HepG2 (cell line): Measurements from ENCODE around the gene ATP5MG. TPM values are rescaled to one million over a fixed set of nuclear protein-coding genes. Genes with fewer than 3 reads are reported as not detected.

Source experiments
- BCLAF1 ChIP-seq: fragments of 450-650 bp; IDR thresholded peaks from 2 replicates; pipeline ENCODE4 v1.6.1; 2017; ENCODE audit warnings: mild to moderate bottlenecking
- HHEX ChIP-seq: IDR thresholded peaks from 2 replicates; pipeline ENCODE4 v1.6.1; 2016; ENCODE audit warnings: control low read depth
- KLF6 ChIP-seq: IDR thresholded peaks from 2 replicates; pipeline ENCODE4 v1.8.0; 2016; ENCODE audit warnings: missing biosample characterization, missing genetic modification reagents
- MBNL3 ChIP-seq: fragments of 250-450 bp; sonication (Bioruptor Pico); conservative IDR thresholded peaks from 2 replicates; pipeline ENCODE4 v1.8.0; 2022; ENCODE audit warnings: mild to moderate bottlenecking, inconsistent platforms
- MXD4 ChIP-seq: IDR thresholded peaks from 2 replicates; pipeline ENCODE4 v1.6.1; 2016; ENCODE audit warnings: mild to moderate bottlenecking, missing biosample characterization, missing genetic modification reagents
- SPEN ChIP-seq: sonication (generic); formaldehyde crosslinking; IDR thresholded peaks from 2 replicates; pipeline ENCODE4 v1.5.1; 2020; ENCODE audit warnings: low read depth, mild to moderate bottlenecking, missing genetic modification reagents
- TBL1XR1 ChIP-seq: fragments of 150-350 bp; IDR thresholded peaks from 2 replicates; pipeline ENCODE4 v1.6.1; 2014; ENCODE audit warnings: borderline replicate concordance, low read length; ENCODE audit not compliant: partially characterized antibody
- TCF12 ChIP-seq, 2 experiments: fragments of 450-650 bp in 1 of 2; sonication (generic) in 1 of 2; formaldehyde crosslinking in 1 of 2; IDR thresholded peaks; 2 replicates each; pipeline versions ENCODE4 v1.6.1 to v1.8.0; 2017 to 2022; ENCODE audit warnings: antibody characterized with exemption in 1 of 2, mild to moderate bottlenecking in 1 of 2, missing genetic modification reagents in 1 of 2, moderate library complexity in 1 of 2
- ZBTB4 ChIP-seq: sonication (generic); formaldehyde crosslinking; IDR thresholded peaks from 2 replicates; pipeline ENCODE4 v1.4.0; 2020; ENCODE audit warnings: missing genetic modification reagents, mild to moderate bottlenecking, borderline replicate concordance
- ZNF280B ChIP-seq: sonication (generic); formaldehyde crosslinking; IDR thresholded peaks from 2 replicates; pipeline ENCODE4 v1.5.0; 2020; ENCODE audit warnings: missing genetic modification reagents, mild to moderate bottlenecking, borderline replicate concordance
- ZNF281 ChIP-seq: sonication (generic); formaldehyde crosslinking; IDR thresholded peaks from 2 replicates; pipeline ENCODE4 v1.4.0; 2020; ENCODE audit warnings: missing genetic modification reagents, borderline replicate concordance
- ZNF510 ChIP-seq: sonication (generic); formaldehyde crosslinking; IDR thresholded peaks from 2 replicates; pipeline ENCODE4 v1.4.0; 2020; ENCODE audit warnings: low read depth, mild to moderate bottlenecking, missing genetic modification reagents
- ZNF644 ChIP-seq: IDR thresholded peaks from 2 replicates; pipeline ENCODE4 v1.6.1; 2016; ENCODE audit warnings: low read depth
- ZNF773 ChIP-seq: sonication (generic); formaldehyde crosslinking; IDR thresholded peaks from 2 replicates; pipeline ENCODE4 v1.4.0; 2020; ENCODE audit warnings: missing genetic modification reagents, borderline replicate concordance
- ZNF777 ChIP-seq: sonication (generic); formaldehyde crosslinking; IDR thresholded peaks from 2 replicates; pipeline ENCODE4 v1.4.0; 2020; ENCODE audit warnings: missing genetic modification reagents
- ZNF816 ChIP-seq: sonication (generic); formaldehyde crosslinking; IDR thresholded peaks from 2 replicates; pipeline ENCODE4 v1.8.0; 2022; ENCODE audit warnings: missing genetic modification reagents, mild to moderate bottlenecking, borderline replicate concordance
- ZNF883 ChIP-seq: sonication (generic); formaldehyde crosslinking; IDR thresholded peaks from 2 replicates; pipeline ENCODE4 v1.5.1; 2020; ENCODE audit warnings: mild to moderate bottlenecking, missing genetic modification reagents; ENCODE audit errors: not compliant biosample characterization
- ZSCAN31 ChIP-seq: sonication (generic); formaldehyde crosslinking; IDR thresholded peaks from 2 replicates; pipeline ENCODE4 v1.5.0; 2020; ENCODE audit warnings: low read depth, mild to moderate bottlenecking, missing genetic modification reagents
- polyA plus RNA-seq, 8 experiments: library from polyadenylated mRNA; depleted of rRNA in 3 of 8; stranded (reverse) in 7 of 8; unstranded in 1 of 8; fragments of >200 nt; fragmentation: Illumina TruSeq in 4 of 8; extraction: Trizol in 4 of 8; gene quantifications; 2 replicates each; pipeline versions ENCODE4 v1.2.1 to v1.2.3, GENCODE V29; 2011 to 2016; ENCODE audit warnings: low read depth in 4 of 8, missing spikeins in 1 of 8, mixed read lengths in 1 of 8; ENCODE audit not compliant: insufficient read depth in 1 of 8
- total RNA-seq, 5 experiments: library from RNA; depleted of rRNA; stranded (reverse); fragments of >200 nt; fragmentation: Illumina TruSeq; extraction: Trizol; gene quantifications; 2 replicates each; pipeline ENCODE4 v1.2.3, GENCODE V29; 2016; ENCODE audit warnings: low read depth in 1 of 5

Gene ATP5MG
- total and polyA plus RNA-seq, 2 of the 13 experiments (the other 11 are each of a cell fraction or from before 2014, with no cell fraction given), result 260 to 320 TPM

GRCh38 chr11:118434553-118435289 lies 33.3 kb downstream of the ATP5MG start (continued):
- TF ChIP-seq ZNF777 (CRISPR knock-in tag), result peak; percentile 21; the same call in 1 of the 2 replicates
- 0 out of 2 replicates have a peak, but pooled peaks have one; percentile 16 for TF ChIP-seq ZBTB4 (CRISPR knock-in tag)
- no peak for TF ChIP-seq SPEN (CRISPR knock-in tag)
- no peak for TF ChIP-seq TBL1XR1
- 0 out of 2 replicates have a peak, but pooled peaks have one; percentile 51 for TF ChIP-seq ZNF773 (CRISPR knock-in tag)
- no peak for TF ChIP-seq MXD4
- no peak for TF ChIP-seq TCF12 (IDR thresholded peaks at IDR 0.05)
- TF ChIP-seq TCF12 (CRISPR knock-in tag; IDR thresholded peaks at IDR 0.05), result no peak
- TF ChIP-seq ZSCAN31 (CRISPR knock-in tag), result peak; percentile 59; the same call in 1 of the 2 replicates
- TF ChIP-seq ZNF281 (CRISPR knock-in tag), result 0 out of 2 replicates have a peak, but pooled peaks have one; percentile 11
- TF ChIP-seq ZNF644 (CRISPR knock-in tag), result no peak
- no peak for TF ChIP-seq ZNF883 (CRISPR knock-in tag)
- no peak for TF ChIP-seq HHEX (CRISPR knock-in tag)
- TF ChIP-seq ZNF280B (CRISPR knock-in tag), result 0 out of 2 replicates have a peak, but pooled peaks have one; percentile 25
- TF ChIP-seq BCLAF1, result no peak
- no peak for TF ChIP-seq KLF6 (CRISPR knock-in tag)
- no peak for TF ChIP-seq ZNF816 (CRISPR knock-in tag)
- TF ChIP-seq MBNL3 (CRISPR knock-in tag), result no peak
- 0 out of 2 replicates have a peak, but pooled peaks have one; percentile 84 for TF ChIP-seq ZNF510 (CRISPR knock-in tag)
